ENCODE results near the gene PRSS1. TPM values are rescaled to one million over a fixed set of nuclear protein-coding genes. Genes with fewer than 3 reads are reported as not detected.
"Not testable (repeated sequence)": the region's sequence is repeated elsewhere in the genome, so short reads cannot be mapped to it uniquely, and the experiment has no call there.

Gene PRSS1
- total and polyA plus RNA-seq, 2 of the 8 experiments (the other 6 are each of a cell fraction or from before 2014, with no cell fraction given): 0.09 TPM; not detected in 1

DNA sequence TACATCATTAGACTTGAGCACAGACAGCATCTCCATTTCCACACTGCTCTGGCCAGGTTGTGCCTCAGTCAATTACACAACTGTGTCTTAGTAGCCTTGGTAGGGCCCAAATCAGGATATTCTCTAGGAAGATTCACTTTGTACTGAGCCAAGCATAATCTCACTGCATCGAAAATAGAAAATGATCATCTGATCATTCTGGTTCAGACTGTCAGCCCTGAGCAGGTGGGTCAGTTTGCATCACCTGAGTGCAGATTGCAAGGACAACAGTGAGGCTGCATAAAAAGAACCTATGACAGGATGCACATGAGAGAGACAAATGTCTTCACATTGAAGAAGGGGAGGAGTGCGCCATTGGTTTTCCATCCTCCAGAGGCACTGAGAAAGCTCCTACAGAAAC, 862 bp upstream of the PRSS1 start:
- H3K4ac ChIP-seq (replicated peaks; ENCODE audit: insufficient read length, low read depth, low read length); H2BK120ac ChIP-seq (replicated peaks; ENCODE audit: low read depth, low read length); H3K23ac ChIP-seq (ENCODE audit: insufficient read length); H3K27me3 ChIP-seq (replicated peaks in 1 of 4; ENCODE audit: control insufficient read depth in 3 of 4, extremely low read depth in 1 of 4, insufficient read depth in 3 of 4, low read length in 3 of 4); H3K4me2 ChIP-seq (ENCODE audit: insufficient read depth in 1 of 2, low read depth in 2 of 2, low read length in 2 of 2); POLR2A ChIA-PET (ENCODE audit: partially characterized antibody); H3K36me3 ChIP-seq (ENCODE audit: control insufficient read depth in 2 of 4, insufficient read depth in 4 of 4, low read length in 3 of 4); H2BK15ac ChIP-seq (ENCODE audit: low read length); H3K23me2 ChIP-seq (ENCODE audit: low read depth, low read length); H4K20me1 ChIP-seq (replicated peaks in 1 of 2; ENCODE audit: control insufficient read depth in 1 of 2, insufficient read depth in 2 of 2, low read length in 2 of 2); H3K4me1 ChIP-seq (replicated peaks in 1 of 4; ENCODE audit: control insufficient read depth in 3 of 4, insufficient read depth in 4 of 4, low read length in 3 of 4); H3K18ac ChIP-seq (ENCODE audit: extremely low read depth, low read length); H3K56ac ChIP-seq (replicated peaks; ENCODE audit: insufficient read length, low read depth, low read length); H4K8ac ChIP-seq (ENCODE audit: extremely low read depth, insufficient read depth, low read length); DNase-seq (ENCODE audit: low read depth in 1 of 2, low spot score in 2 of 2); H2AK5ac ChIP-seq (ENCODE audit: low read depth, low read length); H3K27ac ChIP-seq (ENCODE audit: low read depth, low read length); H3K14ac ChIP-seq (ENCODE audit: insufficient read length); H2BK20ac ChIP-seq (ENCODE audit: low read length); H2BK12ac ChIP-seq (ENCODE audit: low read depth, low read length); H3K4me3 ChIP-seq (ENCODE audit: extremely low read depth in 1 of 4, insufficient read depth in 2 of 4, low read depth in 3 of 4, low read length in 4 of 4); H2BK5ac ChIP-seq (ENCODE audit: low read depth, low read length); H3K9ac ChIP-seq (replicated peaks in 1 of 4; ENCODE audit: extremely low read depth in 1 of 4, low read depth in 3 of 4, low read length in 3 of 4); H3K79me2 ChIP-seq (ENCODE audit: control insufficient read depth in 1 of 2, insufficient read depth in 2 of 2, low read length in 2 of 2); H3K9me3 ChIP-seq (ENCODE audit: insufficient read depth in 2 of 2, low read depth in 1 of 2, low read length in 1 of 2); H2AFZ ChIP-seq (ENCODE audit: low read length); H4K91ac ChIP-seq (replicated peaks; ENCODE audit: insufficient read length, low read length); H4K5ac ChIP-seq (ENCODE audit: insufficient read length, low read depth, low read length); H3K79me1 ChIP-seq (ENCODE audit: low read depth, low read length); FAIRE-seq: not testable (repeated sequence)
- CTCF ChIA-PET (ENCODE audit: partially characterized antibody): interaction anchor here (0.7 to 1.6 kb wide), 4 partner anchors 34 to 232 kb away, joined by 3 to 5 read pairs (median 4); no protein-coding TSS in a partner anchor
- 88% methylated on average over 2 of the region's 2 CpGs; no CpG with 5 or more reads in 1 of the 2 experiments for WGBS, 2 experiments (ENCODE audit: extremely low coverage in 1 of 2, insufficient coverage in 1 of 2, insufficient read length in 1 of 2, insufficient replicate concordance in 2 of 2, low coverage in 1 of 2, low lambda C conversion rate in 2 of 2, missing lambda C conversion rate in 1 of 2)

Measured in H1 (cell line).